Effector memory CD4-positive, alpha-beta T cell (primary cell): Measurements from ENCODE around the gene KCNE1.

Source experiments
- DNase-seq, 3 donors: peaks; one replicate each; pipeline ENCODE4 v3.0.0-alpha.2; 2020
- H3K27ac ChIP-seq: 2 replicates; pipeline ENCODE4 v1.7.0; 2013; ENCODE audit warnings: mild to moderate bottlenecking, low read length, moderate library complexity; ENCODE audit not compliant: insufficient read depth, poor library complexity, severe bottlenecking
- H3K27me3 ChIP-seq: replicated peaks from 2 replicates; pipeline ENCODE4 v1.7.0; 2013; ENCODE audit warnings: mild to moderate bottlenecking, low read length; ENCODE audit not compliant: insufficient read depth, control insufficient read depth, poor library complexity, severe bottlenecking
- H3K36me3 ChIP-seq: 2 replicates; pipeline ENCODE4 v1.7.0; 2013; ENCODE audit warnings: mild to moderate bottlenecking, low read length, moderate library complexity; ENCODE audit not compliant: control insufficient read depth, insufficient read depth
- H3K4me1 ChIP-seq: 2 replicates; pipeline ENCODE4 v1.7.0; 2013; ENCODE audit warnings: low read length, mild to moderate bottlenecking; ENCODE audit not compliant: control insufficient read depth, insufficient read depth, poor library complexity, severe bottlenecking
- H3K4me3 ChIP-seq: 2 replicates; pipeline ENCODE4 v1.7.0; 2013; ENCODE audit warnings: low read length, low read depth, mild to moderate bottlenecking; ENCODE audit not compliant: insufficient read depth, poor library complexity, severe bottlenecking
- H3K9me3 ChIP-seq: 2 replicates; pipeline ENCODE4 v1.7.0; 2013; ENCODE audit warnings: mild to moderate bottlenecking, low read length, moderate library complexity; ENCODE audit not compliant: control insufficient read depth

KCNE1 gene

DNA sequence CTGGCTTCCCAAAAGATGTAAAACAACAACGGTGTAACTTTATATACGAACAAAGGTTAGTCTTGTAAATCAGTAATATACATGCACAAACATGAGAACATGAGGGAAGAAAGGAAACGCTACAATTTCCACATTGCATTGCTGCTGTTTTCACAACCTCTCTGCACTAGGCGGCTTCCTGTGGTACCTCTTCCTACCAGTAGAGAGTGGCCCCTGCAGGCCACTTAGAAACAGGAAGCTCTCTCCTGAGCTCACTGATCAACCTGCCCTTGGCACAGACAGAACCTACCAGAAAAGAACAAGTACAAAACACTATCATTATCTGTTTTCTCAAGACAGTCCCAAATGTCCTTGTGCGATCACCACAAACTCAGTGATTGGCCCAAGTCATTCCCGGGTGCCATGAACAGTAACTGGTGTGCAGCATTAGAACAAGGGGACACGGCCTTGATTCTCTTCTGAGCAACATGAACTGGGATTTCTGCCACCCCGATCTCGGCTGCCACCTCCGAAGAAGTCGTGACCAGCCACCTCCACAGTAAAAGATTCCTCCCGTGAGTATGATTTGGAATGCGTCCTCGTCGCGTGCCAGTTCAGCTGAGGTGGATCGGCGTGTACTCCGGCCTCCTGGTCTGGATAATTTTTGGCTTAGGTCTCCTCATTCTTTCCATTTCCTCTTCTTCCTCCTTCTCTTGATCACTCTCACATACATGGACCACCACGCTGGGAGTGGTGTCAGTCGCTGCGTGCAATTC, 5.7 kb upstream of the KCNE1 start:
- no peak for DNase-seq
- H3K4me3 ChIP-seq = no peak overlapping the region

DNA sequence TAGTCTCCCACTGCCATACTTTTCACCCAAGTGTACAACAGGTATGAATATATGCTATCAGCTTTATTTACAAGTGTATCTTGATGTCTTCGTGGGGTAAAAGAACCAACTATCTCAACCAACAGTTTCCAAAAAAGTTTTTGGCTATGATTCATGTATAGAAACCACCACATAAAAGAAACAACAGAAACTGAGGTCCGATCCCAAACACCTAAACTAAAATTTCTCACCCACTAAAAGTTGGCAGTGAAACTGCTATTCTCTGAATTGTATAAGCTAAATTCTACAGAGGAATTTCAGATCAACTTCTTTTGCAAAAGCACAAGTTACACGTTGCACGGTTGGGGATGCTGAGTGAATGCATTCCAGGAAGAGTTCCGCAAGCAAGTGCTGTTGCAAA, 5.0 kb upstream of the KCNE1 start:
- H3K4me3 ChIP-seq = no peak overlapping the region
- no peaks in the 10 kb centered on the region for H3K9me3 ChIP-seq
- no peaks in the 10 kb centered on the region for H3K4me1 ChIP-seq
- H3K27ac ChIP-seq = no peak overlapping the region
- H3K27me3 ChIP-seq = no peaks in the 10 kb centered on the region
- no peak for DNase-seq
- peaks cover 5% of the 10 kb centered on the region for H3K36me3 ChIP-seq

More for the DNA sequence above, 5.7 kb upstream of the KCNE1 start:
- H3K36me3 ChIP-seq = peaks cover 5% of the 10 kb centered on the region
- H3K27ac ChIP-seq = no peak overlapping the region
- no peaks in the 10 kb centered on the region for H3K27me3 ChIP-seq
- no peaks in the 10 kb centered on the region for H3K4me1 ChIP-seq
- no peaks in the 10 kb centered on the region for H3K9me3 ChIP-seq

DNA sequence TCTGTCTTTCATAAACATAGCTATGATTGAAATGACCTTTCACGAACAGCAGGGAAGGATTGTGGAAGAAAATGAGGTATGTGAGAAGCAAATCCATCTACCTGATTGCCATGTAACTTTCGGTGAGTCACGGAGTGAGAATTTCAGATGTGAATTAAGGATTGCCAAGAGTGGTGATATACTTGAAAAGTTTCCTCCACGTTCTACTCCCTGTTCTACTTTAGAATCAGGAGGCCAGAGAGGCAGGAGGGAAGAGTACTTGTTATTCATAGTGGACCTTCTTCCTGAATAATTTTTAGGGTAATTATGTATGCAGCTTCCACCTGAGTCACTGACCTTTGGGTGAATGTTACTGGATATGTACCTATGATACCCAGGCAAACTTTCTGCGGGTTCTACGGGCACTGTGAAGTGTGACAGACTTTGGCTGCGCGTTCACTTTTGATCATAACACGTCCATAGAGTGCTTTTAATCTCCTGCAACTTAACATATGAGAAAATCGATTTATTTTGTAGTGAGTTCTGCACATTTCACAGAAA, 2.6 kb upstream of the KCNE1 start:
- Histone ChIP-seq H3K4me1 (no peaks in the 10 kb centered on the region), H3K27ac (no peak overlapping the region), H3K9me3 (no peaks in the 10 kb centered on the region), H3K36me3 (no peaks in the 10 kb centered on the region), H3K27me3 (no peaks in the 10 kb centered on the region), H3K4me3 (no peak overlapping the region)
- DNase-seq = no peak

DNA sequence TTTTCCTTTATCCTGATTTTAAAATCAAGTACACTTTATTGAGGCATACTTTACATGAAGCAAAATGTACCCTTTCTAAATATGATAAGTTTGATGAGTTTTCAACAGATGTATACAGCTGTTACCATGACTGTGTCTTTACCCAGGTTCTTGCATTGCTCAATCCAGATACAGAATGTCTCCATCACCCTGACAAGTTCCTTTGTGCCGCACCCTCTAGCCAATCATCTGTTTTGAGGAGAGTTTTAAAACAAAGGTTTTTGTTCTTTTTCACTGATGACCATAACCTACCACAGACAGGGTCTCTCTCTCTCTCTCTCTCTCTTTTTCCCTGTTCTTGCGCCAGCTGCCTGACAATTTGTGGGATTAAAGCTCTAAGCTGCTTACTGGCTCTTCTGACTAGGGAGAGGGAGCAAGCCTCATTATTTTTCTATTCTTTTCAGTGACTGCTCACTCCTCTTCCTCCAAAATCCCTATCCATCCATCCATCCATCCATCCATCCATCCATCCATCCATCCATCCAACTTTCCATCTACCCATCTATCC, 1.2 kb upstream of the KCNE1 start:
- no peaks in the 10 kb centered on the region for H3K4me1 ChIP-seq
- no peak for DNase-seq
- no peak overlapping the region for H3K27ac ChIP-seq
- H3K9me3 ChIP-seq = no peaks in the 10 kb centered on the region
- no peaks in the 10 kb centered on the region for H3K27me3 ChIP-seq
- H3K4me3 ChIP-seq = no peak overlapping the region
- no peaks in the 10 kb centered on the region for H3K36me3 ChIP-seq

DNA sequence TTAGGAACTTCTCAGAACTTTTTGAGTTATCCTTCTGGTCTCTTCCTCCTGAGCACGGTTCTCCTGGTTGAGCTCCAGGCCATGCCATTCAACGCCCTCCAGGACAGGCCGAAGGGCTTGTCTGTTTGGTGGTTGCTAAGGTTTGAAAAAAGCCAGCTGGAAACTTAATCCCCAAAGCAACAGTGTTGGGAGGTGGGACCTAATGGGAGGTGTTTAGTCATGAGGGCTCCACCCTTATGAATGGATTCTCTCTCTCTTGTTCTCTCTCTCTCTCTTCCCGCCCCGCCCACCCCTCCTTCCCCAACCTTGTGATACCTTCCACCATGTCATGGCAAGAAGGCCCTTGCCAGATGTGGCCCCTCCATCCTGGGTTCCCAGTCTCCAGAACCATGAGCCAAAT, 829 bp downstream of the KCNE1 start:
- H3K27me3 ChIP-seq = no peaks in the 10 kb centered on the region
- no peaks in the 10 kb centered on the region for H3K9me3 ChIP-seq
- H3K4me3 ChIP-seq = no peak overlapping the region
- no peak for DNase-seq
- no peak overlapping the region for H3K27ac ChIP-seq
- H3K36me3 ChIP-seq = no peaks in the 10 kb centered on the region
- no peaks in the 10 kb centered on the region for H3K4me1 ChIP-seq

DNA sequence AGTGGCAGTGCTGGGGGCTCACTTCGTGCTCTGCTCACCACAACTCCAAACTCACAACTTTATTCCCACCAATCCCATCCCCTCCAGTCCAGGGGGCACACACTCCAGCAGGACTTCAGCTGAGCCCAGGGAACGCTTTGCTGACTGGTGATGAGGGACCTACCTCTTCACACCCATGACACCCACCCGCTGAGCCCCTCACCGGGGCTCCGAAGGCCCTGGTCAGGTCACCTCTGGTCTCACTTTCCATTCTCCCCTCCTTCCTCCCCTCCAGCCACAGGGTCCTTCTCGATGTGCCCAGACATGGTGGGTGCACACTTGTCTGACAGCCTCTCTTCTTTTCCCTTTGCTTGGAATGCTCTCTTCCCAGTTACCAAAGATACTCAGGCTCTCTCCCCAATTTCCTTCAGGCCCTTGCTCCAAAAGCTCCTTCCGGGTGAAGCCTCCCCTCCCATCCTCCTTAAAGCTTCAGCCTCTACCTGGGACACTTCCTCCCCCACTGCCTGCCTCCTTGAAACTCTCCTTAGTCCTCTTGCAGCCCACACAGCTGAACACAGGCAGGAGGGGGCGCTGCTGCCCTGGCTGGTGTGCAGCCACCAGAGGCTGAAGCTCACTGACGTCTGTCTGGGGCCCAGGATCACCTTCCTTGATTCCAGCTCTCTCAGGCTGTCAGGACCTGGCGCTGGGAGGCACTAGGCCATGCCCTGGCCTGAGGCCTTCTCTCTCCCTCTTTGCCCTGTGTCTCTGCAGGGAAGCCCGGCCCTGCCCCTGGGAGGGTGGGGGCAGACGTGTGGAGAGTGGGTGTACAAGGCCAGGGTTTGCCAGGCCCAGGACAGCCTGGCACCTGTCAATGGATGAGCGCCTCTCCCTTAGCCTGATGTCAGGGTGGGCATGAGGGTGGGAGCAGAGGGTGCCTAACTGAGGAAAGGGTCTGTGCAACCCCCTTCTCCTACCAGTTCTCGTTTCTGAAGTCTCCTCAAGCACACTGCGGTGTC, 1.6 kb downstream of the KCNE1 start:
- Histone ChIP-seq H3K27ac (no peak overlapping the region), H3K4me3 (no peak overlapping the region), H3K36me3 (no peaks in the 10 kb centered on the region), H3K27me3 (no peaks in the 10 kb centered on the region), H3K4me1 (no peaks in the 10 kb centered on the region), H3K9me3 (no peaks in the 10 kb centered on the region)
- DNase-seq = no peak

DNA sequence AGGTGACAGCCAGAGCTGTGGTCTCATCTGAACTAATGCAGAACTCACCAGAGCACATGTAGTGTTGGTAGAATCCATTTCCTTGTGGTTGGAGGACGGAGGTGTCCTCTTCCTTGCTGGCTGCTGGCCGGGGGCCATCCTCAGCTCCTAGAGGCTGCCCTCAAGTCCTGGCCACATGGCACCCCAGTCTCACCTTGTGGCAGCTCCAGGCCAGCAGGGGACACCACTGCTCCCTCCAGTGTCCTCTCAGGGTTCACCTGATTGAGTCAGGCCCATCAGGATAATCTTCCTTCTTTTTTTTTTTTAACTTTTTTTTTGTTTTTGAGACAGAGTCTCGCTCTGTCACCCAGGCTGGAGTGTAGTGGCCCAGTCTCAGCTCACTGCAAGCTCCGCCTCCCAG, 2.9 kb downstream of the KCNE1 start:
- Histone ChIP-seq H3K9me3 (no peaks in the 10 kb centered on the region), H3K27ac (no peak overlapping the region), H3K4me1 (no peaks in the 10 kb centered on the region), H3K27me3 (no peaks in the 10 kb centered on the region), H3K36me3 (no peaks in the 10 kb centered on the region), H3K4me3 (no peak overlapping the region)
- no peak for DNase-seq

DNA sequence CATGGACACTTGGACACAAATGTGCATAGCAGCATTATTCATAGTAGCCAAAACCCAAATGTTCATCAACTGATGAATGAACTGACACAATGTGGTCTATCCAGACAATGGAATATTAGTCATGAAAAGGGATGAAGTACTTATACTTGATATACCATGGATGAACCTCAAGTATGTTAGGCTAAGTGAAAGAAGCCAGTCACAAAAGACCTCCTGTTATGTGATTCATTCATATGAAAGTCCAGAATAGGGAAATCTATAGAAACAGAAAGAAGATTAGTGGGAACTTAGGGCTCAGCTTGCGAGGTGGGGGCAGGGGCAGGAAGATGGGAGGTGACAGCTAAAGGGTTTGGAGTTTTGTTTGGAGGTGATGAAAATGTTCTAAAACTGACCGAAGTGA, 7.4 kb downstream of the KCNE1 start:
- Histone ChIP-seq H3K9me3 (no peaks in the 10 kb centered on the region), H3K4me1 (no peaks in the 10 kb centered on the region), H3K36me3 (no peaks in the 10 kb centered on the region), H3K27ac (no peak overlapping the region), H3K4me3 (no peak overlapping the region), H3K27me3 (no peaks in the 10 kb centered on the region)
- no peak for DNase-seq

DNA sequence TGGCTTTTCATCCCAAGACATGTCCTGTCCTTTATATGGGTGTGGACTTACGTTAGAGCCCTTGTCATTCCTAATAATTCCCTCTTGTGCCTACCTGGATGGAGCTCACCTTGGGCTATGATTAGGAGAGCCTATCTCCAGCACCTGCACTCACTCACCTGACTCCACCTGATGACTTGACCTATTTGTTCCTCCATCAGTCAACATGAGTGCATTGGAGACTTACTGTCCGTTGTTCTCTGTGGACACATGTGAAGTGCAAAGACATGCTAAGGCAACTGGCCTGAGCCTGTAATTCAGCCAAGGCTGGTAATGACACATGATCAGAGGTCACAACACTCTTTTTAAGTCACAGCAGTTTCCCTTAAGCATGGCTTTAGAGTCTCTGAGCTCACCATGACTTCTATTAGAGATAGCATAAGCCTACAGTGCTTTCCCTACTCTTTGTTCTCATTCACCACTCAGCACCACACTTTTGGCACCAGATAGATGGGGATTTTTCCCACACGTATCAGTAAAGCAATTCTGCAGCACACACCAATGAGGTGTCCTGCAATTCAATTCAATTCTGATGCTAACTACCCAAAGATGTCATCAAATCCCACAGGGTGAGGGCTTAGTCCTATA, 9.4 kb downstream of the KCNE1 start:
- Histone ChIP-seq H3K27me3 (no peaks in the 10 kb centered on the region), H3K27ac (no peak overlapping the region), H3K36me3 (no peaks in the 10 kb centered on the region), H3K4me3 (no peak overlapping the region), H3K9me3 (peaks cover 4% of the 10 kb centered on the region), H3K4me1 (no peaks in the 10 kb centered on the region)
- no peak for DNase-seq
